ENCODE results near the gene DNM1. TPM values are rescaled to one million over a fixed set of nuclear protein-coding genes. Genes with fewer than 3 reads are reported as not detected.

Gene DNM1
- total RNA-seq, 1 donor from 2014 or later = 112 TPM

DNA sequence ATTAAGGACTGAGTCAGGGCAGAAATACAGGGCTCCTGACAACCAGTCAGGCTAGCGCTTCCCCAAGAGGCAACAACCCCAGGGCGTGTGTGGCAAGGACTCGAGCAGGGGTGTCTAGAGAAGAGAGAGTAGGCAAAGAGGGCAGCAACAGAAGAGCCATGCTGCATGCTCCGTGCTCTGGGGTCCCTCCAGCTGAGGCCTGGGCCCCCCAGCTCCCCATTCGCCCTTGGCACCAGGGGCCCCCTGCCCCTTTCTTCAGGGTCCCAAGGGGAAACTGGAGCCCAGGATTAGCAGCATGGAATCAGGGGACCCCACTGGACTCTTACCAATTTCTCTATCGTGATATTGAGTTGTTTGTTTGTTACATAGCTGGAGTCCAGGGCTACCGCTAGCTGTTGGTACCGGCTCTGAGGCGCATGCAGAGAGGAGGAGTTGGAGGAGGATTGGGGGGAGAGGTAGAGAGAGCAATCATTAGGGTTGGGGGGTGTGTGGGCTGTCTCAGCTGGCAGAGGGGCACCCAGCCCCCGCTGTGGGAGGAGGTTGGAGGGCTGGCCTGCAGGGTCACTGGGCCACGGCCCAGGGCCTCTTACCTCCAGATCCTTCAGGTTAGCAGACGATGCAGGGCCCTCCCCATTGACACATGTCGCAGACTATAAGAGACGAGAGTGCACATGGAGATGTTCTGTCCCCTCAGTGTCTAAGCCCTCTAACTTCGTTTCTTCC lies 63.9 kb downstream of the DNM1 start:
- TF ChIP-seq, protein P1, sequence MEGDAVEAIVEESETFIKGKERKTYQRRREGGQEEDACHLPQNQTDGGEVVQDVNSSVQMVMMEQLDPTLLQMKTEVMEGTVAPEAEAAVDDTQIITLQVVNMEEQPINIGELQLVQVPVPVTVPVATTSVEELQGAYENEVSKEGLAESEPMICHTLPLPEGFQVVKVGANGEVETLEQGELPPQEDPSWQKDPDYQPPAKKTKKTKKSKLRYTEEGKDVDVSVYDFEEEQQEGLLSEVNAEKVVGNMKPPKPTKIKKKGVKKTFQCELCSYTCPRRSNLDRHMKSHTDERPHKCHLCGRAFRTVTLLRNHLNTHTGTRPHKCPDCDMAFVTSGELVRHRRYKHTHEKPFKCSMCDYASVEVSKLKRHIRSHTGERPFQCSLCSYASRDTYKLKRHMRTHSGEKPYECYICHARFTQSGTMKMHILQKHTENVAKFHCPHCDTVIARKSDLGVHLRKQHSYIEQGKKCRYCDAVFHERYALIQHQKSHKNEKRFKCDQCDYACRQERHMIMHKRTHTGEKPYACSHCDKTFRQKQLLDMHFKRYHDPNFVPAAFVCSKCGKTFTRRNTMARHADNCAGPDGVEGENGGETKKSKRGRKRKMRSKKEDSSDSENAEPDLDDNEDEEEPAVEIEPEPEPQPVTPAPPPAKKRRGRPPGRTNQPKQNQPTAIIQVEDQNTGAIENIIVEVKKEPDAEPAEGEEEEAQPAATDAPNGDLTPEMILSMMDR (conservative IDR thresholded peaks at IDR 0.05) = no peak
- Mint-ChIP-seq H3K27ac (no peak overlapping the region), H3K4me3 (no peak overlapping the region), H3K9me3 (no peaks in the 10 kb centered on the region), H3K27me3 (no peaks in the 10 kb centered on the region), H3K4me1 (ENCODE audit: unreplicated experiment) (no peaks in the 10 kb centered on the region), H3K36me3 (peaks cover 25% of the 10 kb centered on the region)
- DNase-seq (ENCODE audit: extremely low spot score, unreplicated experiment) = no peak

DNA sequence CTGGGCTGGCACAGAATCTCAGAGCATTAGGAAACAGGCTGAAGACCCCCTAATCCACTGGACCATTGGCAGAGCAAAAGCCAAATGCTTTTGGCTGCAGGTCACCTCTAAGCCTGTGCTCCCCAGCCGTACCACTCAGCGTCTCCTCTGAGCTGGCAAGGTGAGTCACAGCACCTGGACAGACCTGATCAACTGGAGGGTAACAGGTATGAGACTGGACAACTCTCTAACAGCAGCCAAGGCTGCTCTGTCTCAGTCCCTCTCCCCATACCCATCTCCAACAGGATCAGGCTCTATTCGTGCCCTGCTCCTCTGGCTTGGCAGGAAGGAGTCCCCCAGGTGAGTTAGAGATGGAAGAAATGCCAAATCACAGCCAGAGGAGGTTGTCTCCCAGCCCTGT lies 67.9 kb downstream of the DNM1 start:
- H3K36me3 Mint-ChIP-seq = peaks cover 14% of the 10 kb centered on the region
- no peak for DNase-seq (ENCODE audit: extremely low spot score, unreplicated experiment)
- peaks cover 11% of the 10 kb centered on the region for H3K4me1 Mint-ChIP-seq (ENCODE audit: unreplicated experiment)
- TF ChIP-seq, protein P1 (conservative IDR thresholded peaks at IDR 0.05) = no peak
- H3K27ac Mint-ChIP-seq = peak overlapping the region; percentile 53
- H3K4me3 Mint-ChIP-seq = peak overlapping the region; percentile 39
- H3K9me3 Mint-ChIP-seq = no peaks in the 10 kb centered on the region
- no peaks in the 10 kb centered on the region for H3K27me3 Mint-ChIP-seq

DNA sequence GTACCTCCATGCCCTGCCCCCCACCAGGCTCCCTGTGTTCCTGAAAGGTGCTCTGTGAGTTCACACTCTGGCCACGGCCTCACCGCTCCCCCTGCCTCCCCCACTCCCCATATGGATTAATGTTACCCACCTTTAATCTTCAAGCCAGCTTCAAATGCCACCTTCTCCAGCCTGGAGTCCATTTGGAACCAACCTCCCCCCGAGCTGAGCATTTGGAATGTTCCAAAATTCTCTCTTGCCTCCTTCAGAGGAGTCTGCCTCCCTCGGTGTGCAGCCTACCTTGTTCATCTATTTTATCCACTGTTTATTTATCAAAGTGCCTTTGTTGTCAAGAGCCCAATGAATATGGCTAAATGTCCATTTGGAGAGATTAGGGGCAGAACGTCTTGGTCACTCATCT lies 68.3 kb downstream of the DNM1 start:
- Mint-ChIP-seq H3K9me3 (no peaks in the 10 kb centered on the region), H3K27ac (peak overlapping the region; percentile 53), H3K4me1 (ENCODE audit: unreplicated experiment) (peaks cover 12% of the 10 kb centered on the region), H3K36me3 (peaks cover 14% of the 10 kb centered on the region), H3K27me3 (no peaks in the 10 kb centered on the region), H3K4me3 (peak overlapping the region; percentile 3)
- DNase-seq (ENCODE audit: extremely low spot score, unreplicated experiment) = no peak
- TF ChIP-seq, protein P1 (conservative IDR thresholded peaks at IDR 0.05) = no peak

DNA sequence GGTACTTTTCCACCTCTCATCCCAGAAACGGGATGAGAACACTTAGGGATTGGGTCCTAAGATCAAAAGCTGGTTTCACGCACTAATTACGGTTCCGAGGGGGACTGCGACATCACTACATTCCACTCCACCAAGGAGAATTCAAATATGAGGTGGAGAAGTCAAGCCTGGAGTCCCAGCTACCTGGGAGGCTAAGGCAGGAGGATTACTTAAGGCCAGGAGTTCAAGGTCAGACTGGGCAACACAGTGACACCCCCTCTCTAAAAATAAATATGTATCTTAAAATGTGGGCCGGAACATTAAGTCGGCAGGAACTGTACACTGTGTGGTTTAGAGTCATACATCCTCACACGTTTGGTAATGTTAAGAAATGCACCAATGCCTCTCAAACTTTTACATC lies 71.1 kb downstream of the DNM1 start:
- Mint-ChIP-seq H3K9me3 (no peaks in the 10 kb centered on the region), H3K4me1 (ENCODE audit: unreplicated experiment) (peaks cover 23% of the 10 kb centered on the region), H3K4me3 (peak overlapping the region; percentile 94), H3K27me3 (no peaks in the 10 kb centered on the region), H3K27ac (peak overlapping the region; percentile 49), H3K36me3 (peaks cover 9% of the 10 kb centered on the region)
- DNase-seq (ENCODE audit: extremely low spot score, unreplicated experiment) = no peak
- TF ChIP-seq, protein P1 (conservative IDR thresholded peaks at IDR 0.05) = no peak

DNA sequence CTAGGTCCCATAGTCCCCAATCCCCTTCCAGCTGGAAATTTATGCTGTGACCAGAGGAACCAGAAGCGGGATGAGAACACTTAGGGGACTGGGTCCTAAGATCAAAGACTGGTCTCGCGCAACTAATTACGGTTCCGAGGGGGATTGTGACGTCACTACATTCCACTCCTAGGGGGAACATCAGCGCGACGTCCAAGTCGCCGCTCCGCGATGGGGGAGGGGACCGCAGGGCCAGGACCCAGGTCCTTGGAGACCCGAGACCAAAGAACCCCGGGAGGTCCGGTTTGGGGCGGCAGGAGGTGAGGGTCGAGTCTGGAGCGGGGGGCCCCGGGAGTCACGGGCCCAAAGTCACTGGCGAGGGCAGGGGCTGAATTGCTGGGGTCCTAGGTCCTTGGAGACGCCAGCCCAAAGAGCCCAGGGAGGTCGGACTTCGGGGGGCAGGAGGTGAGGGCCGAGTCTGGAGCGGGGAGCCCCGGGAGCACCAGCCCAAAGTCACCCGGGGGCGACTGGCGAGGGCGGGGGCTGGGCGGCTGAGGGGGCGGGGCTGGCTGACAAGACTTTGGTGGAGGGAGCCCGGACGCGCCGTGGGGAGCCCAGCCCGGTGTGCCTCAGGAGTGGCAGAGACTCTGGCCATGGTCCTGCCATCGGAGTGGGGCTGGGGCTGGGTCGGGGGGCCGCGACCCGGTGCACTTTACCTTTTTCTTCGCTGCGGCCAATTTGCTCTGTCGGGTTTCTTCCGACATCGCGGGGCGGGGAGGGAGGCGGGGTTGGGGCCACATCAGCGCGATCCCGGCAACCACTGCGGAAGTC lies 72.2 kb downstream of the DNM1 start, which contains the start of gene GOLGA2:
Gene GOLGA2 (minus strand): TSS at position 810 of the 810 bp plus-strand sequence. CDS start 31 bp downstream, at position 779.
- peaks cover 12% of the 10 kb centered on the region for H3K36me3 Mint-ChIP-seq

More for the DNA sequence above, 72.2 kb downstream of the DNM1 start, which contains the start of gene GOLGA2:
- TF ChIP-seq, protein P1 (conservative IDR thresholded peaks at IDR 0.05) = no peak
- no peak for DNase-seq (ENCODE audit: extremely low spot score, unreplicated experiment)
- Mint-ChIP-seq H3K4me3 (peak within 1 kb of the TSS; percentile 94), H3K27me3 (no peaks in the 10 kb centered on the region), H3K9me3 (no peaks in the 10 kb centered on the region), H3K4me1 (ENCODE audit: unreplicated experiment) (peaks cover 32% of the 10 kb centered on the region), H3K27ac (peak within 1 kb of the TSS; percentile 85)
